Chondrocyte (in vitro differentiated cells): ENCODE results near the gene ALOX15. TPM values are rescaled to one million over a fixed set of nuclear protein-coding genes. Genes with fewer than 3 reads are reported as not detected.
"Not testable (repeated sequence)": the region's sequence is repeated elsewhere in the genome, so short reads cannot be mapped to it uniquely, and the experiment has no call there.

Source experiments
- DNase-seq: peaks from one replicate; pipeline ENCODE4 v3.0.0; 2021; ENCODE audit warnings: mixed read lengths, low spot score
- H3K27ac Mint-ChIP-seq: one replicate; pipeline ENCODE4 v1.8.0; 2021; ENCODE audit warnings: mild to moderate bottlenecking, moderate library complexity, mixed read lengths; ENCODE audit not compliant: unreplicated experiment
- H3K27me3 Mint-ChIP-seq: 2 replicates; pipeline ENCODE4 v1.8.0; 2021; ENCODE audit warnings: low read depth, mixed read lengths
- H3K36me3 Mint-ChIP-seq: 2 replicates; pipeline ENCODE4 v1.8.0; 2021; ENCODE audit warnings: low read depth, mixed read lengths
- H3K4me1 Mint-ChIP-seq: 2 replicates; pipeline ENCODE4 v1.8.0; 2021; ENCODE audit warnings: low read depth, mild to moderate bottlenecking, mixed read lengths
- H3K4me3 Mint-ChIP-seq: one replicate; pipeline ENCODE4 v1.8.0; 2021; ENCODE audit warnings: mild to moderate bottlenecking, moderate library complexity, mixed read lengths; ENCODE audit not compliant: unreplicated experiment
- H3K9me3 Mint-ChIP-seq: 2 replicates; pipeline ENCODE4 v1.8.0; 2021; ENCODE audit warnings: low read depth, mixed read lengths
- CTCF ChIP-seq: fragments of 200-600 bp; sonication (generic); IDR thresholded peaks from 2 replicates; pipeline ENCODE4 v1.5.0; 2021; ENCODE audit warnings: antibody characterized with exemption, mild to moderate bottlenecking, moderate library complexity
- total RNA-seq: library from RNA; stranded (reverse); gene quantifications from 3 replicates; pipeline ENCODE4 v1.2.1, GENCODE V29; 2021

Gene ALOX15
- total RNA-seq, 1 donor from 2014 or later = 0.15 TPM

DNA sequence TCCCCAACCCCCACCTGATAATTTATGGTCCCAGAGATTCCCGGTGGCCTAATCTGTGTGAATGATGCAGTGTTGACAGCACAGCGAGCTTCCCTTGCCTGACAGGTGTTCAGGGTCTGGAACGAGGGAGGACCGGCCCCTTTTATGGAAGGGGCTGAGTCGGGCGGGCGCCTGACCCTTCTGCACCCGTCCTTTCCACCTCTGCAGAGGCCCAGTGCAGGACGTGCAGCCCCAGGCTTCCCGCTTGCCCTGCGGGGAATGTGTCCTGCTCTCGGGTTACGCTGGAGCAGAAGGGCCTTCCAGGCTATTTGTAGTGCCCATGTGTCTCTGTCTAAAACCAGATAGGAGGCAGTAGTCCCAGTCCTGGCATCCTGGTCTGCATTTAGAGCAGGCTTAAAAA lies 40.9 kb downstream of the ALOX15 start:
- Mint-ChIP-seq H3K4me1 (peaks cover 32% of the 10 kb centered on the region), H3K27ac (no peak overlapping the region), H3K27me3 (no peaks in the 10 kb centered on the region), H3K9me3 (no peaks in the 10 kb centered on the region), H3K36me3 (no peaks in the 10 kb centered on the region), H3K4me3 (no peak overlapping the region)
- TF ChIP-seq CTCF = no peak
- no peak for DNase-seq

- TF ChIP-seq CTCF = no peak
- no peak for DNase-seq
- H3K36me3 Mint-ChIP-seq = no peaks in the 10 kb centered on the region
- H3K9me3 Mint-ChIP-seq = no peaks in the 10 kb centered on the region
- peak overlapping the region; percentile 57 for H3K27ac Mint-ChIP-seq
- no peaks in the 10 kb centered on the region for H3K27me3 Mint-ChIP-seq
- peak overlapping the region; percentile 9 for H3K4me3 Mint-ChIP-seq
- peaks cover 24% of the 10 kb centered on the region for H3K4me1 Mint-ChIP-seq
Measured at GRCh38 chr17:4599505-4600281, 41.8 kb downstream of the ALOX15 start.

DNA sequence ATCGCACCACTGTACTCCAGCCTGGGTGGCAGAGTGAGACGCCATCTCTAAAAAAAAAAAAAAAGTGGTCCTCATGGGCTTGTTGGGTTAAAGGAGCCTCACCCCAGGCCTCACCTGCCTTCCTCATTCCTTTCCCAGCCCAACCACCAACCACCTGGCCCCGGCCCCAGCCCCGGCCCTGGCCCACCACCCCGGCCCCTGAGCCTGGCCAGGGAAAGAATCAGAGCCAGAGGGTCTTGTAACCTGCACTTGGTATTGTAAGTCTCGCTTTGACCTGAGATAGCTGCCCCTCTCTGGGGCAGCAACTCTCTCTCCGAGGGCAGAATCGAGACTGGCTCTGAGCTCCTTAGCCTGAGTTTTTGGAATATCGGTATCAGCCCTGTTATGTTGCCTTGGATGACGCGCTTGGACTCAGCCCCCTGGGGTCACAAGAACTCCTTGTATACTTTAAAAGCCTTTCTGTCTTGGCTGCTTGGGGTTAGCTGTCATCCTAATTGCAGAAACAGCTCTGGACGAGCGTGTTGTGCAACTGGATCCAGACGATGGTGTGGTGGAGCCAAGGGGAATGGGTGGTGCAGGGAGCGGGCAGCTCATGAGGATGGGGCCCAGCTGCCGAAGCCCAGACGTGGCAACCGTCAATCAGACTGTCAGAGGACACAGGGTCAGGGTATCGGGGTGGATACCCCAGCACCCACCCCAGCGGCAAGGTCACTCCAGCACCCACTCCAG lies 42.5 kb downstream of the ALOX15 start:
- Mint-ChIP-seq H3K4me3 (no peak overlapping the region), H3K36me3 (no peaks in the 10 kb centered on the region), H3K27me3 (no peaks in the 10 kb centered on the region), H3K4me1 (peaks cover 17% of the 10 kb centered on the region), H3K9me3 (no peaks in the 10 kb centered on the region), H3K27ac (no peak overlapping the region)
- TF ChIP-seq CTCF = no peak
- peak; percentile 84 for DNase-seq

- no peak overlapping the region for H3K27ac Mint-ChIP-seq
- TF ChIP-seq CTCF = no peak
- peaks cover 20% of the 10 kb centered on the region for H3K4me1 Mint-ChIP-seq
- H3K4me3 Mint-ChIP-seq = no peak overlapping the region
- no peaks in the 10 kb centered on the region for H3K9me3 Mint-ChIP-seq
- H3K27me3 Mint-ChIP-seq = no peaks in the 10 kb centered on the region
- H3K36me3 Mint-ChIP-seq = no peaks in the 10 kb centered on the region
- peak; percentile 69 for DNase-seq
Measured at GRCh38 chr17:4597975-4598374, 43.5 kb downstream of the ALOX15 start.

DNA sequence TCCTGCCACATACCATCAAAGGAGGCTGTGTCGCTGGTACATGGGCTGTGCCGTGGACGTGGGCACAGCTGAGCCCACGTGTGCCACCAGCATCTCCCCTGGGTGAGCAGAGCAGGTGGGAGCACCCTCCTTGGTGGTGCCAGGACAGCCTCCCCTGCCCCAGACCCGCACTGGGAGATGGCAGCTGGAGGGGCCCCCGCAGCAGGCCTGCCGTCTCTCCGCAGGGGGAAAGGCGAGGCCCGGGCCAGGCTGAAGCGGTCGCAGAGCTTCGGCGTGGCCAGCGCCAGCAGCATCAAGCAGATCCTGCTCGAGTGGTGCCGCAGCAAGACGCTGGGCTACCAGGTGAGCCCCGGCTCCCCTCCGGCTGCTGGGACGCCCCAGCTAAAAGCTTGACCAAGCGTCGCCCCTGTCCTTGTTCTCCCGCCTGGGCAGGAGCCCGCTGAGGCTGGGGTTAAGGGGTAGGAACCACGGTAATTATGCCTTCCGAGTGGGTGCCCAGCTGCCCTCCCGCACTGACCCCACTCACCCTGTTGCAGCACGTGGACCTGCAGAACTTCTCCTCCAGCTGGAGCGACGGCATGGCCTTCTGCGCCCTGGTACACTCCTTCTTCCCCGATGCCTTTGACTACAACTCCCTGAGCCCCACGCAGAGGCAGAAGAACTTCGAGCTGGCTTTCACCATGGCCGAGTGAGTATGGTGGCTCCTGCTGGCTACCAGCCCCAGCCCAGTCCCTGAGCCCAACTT lies 44.7 kb downstream of the ALOX15 start:
- Mint-ChIP-seq H3K4me3 (no peak overlapping the region), H3K27me3 (peaks cover 3% of the 10 kb centered on the region), H3K27ac (no peak overlapping the region), H3K36me3 (no peaks in the 10 kb centered on the region), H3K9me3 (no peaks in the 10 kb centered on the region), H3K4me1 (peaks cover 20% of the 10 kb centered on the region)
- DNase-seq = peak; percentile 83
- no peak for TF ChIP-seq CTCF

GRCh38 chr17:4595685-4596342 lies 45.7 kb downstream of the ALOX15 start:
- H3K4me3 Mint-ChIP-seq, H3K36me3 Mint-ChIP-seq, DNase-seq, H3K9me3 Mint-ChIP-seq, H3K27ac Mint-ChIP-seq, H3K27me3 Mint-ChIP-seq: not testable (repeated sequence)
- H3K4me1 Mint-ChIP-seq = peaks cover 20% of the 10 kb centered on the region
